Muscle of leg (tissue), 11 donors: Measurements from ENCODE around the gene ELK3. TPM values are rescaled to one million over a fixed set of nuclear protein-coding genes. Genes with fewer than 3 reads are reported as not detected.
A peak's percentile ranks its signal among the peaks of the same experiment; 100 is the strongest.

Experiments
- DNase-seq: peaks from one replicate; pipeline ENCODE4 v3.0.0; 2013
- H3K27ac ChIP-seq: one replicate; pipeline ENCODE4 v1.5.1; 2013; ENCODE audit warnings: mild to moderate bottlenecking, low read length, control low read depth
- H3K27me3 ChIP-seq: one replicate; pipeline ENCODE4 v1.6.1; 2013; ENCODE audit warnings: low read length; ENCODE audit not compliant: control insufficient read depth, insufficient read depth
- H3K36me3 ChIP-seq: one replicate; pipeline ENCODE4 v1.6.1; 2013; ENCODE audit warnings: low read length; ENCODE audit not compliant: control insufficient read depth, insufficient read depth
- H3K4me1 ChIP-seq: one replicate; pipeline ENCODE4 v1.6.1; 2013; ENCODE audit warnings: low read length; ENCODE audit not compliant: control insufficient read depth, insufficient read depth
- H3K4me3 ChIP-seq: one replicate; pipeline ENCODE4 v1.5.1; 2013; ENCODE audit warnings: low read length, control low read depth
- H3K9me3 ChIP-seq: replicated peaks from 2 replicates; pipeline ENCODE4 v1.6.1; 2013; ENCODE audit warnings: low read depth, low read length; ENCODE audit not compliant: control insufficient read depth
- WGBS: methylation state at CpG from one replicate; pipeline ENCODE4 v1.1.5; 2013; ENCODE audit warnings: missing lambda C conversion rate; ENCODE audit not compliant: insufficient coverage; 5-methylcytosine and 5-hydroxymethylcytosine counted together
- polyA plus RNA-seq, 8 donors: library from polyadenylated mRNA; unstranded; fragments of 120-200 nt; gene quantifications; one replicate each; pipeline versions ENCODE4 v1.2.1 to v1.2.3, GENCODE V29; 2013; ENCODE audit warnings: inconsistent platforms in 1 of 8, low replicate concordance in 1 of 8; ENCODE audit not compliant: insufficient read length in 8 of 8, insufficient read depth in 1 of 8
- total RNA-seq: library from RNA; stranded (reverse); fragments of 120-200 nt; gene quantifications from one replicate; pipeline ENCODE4 v1.2.4, GENCODE V29; 2013

Gene ELK3
- total and polyA plus RNA-seq, 9 donors = 19.8 to 55.5 (median 40.2) TPM

DNA sequence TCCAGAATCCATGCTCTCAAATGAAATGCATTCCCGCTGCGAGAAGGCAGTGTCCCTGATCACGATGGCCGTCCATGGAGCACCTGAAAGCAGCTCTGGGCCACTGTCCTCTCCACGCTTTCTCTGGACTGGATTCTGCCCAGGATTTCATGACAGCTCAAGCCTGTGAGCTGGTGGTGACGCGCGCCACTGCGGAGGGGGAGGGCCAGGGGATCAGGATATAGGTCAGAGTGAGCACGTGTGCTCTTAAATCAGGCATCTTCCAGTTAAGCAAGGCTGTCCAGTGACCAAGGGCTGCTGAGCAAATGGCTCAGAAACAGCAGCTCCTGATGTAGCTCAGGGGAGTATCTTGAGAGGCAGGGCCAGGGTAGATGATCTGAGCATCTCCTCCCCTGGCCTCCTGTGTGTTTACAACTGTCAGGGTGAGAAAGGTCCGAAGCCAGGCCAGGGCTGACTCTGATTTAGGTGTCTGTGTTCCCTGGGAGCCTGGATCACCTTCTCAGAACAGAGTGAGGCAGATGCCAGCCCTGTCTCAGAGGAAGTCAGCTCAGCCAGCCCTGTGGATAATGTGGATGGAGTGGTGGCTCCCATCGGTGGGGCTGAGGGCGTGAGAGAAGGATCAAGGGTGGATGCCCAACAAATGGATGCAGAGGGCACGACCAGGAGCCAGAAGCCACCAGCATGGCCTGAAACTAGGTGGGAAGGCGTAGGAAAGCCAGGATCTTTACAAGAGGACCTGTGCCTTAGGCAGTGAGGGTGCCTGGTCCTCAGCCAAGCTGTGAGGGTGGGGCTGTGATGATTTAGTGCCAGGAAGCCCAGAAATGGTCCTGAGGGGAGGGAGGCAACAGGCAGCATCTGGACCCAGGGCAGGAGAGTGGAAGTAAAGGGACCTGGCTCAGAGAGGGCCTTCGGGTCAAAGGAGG is 55.3 kb downstream of the ELK3 start:
- Histone ChIP-seq H3K36me3 (peaks cover 26% of the 10 kb centered on the region), H3K27me3 (no peaks in the 10 kb centered on the region), H3K4me3 (no peak overlapping the region), H3K27ac (peak overlapping the region; percentile 56), H3K9me3 (no peaks in the 10 kb centered on the region), H3K4me1 (peaks cover 16% of the 10 kb centered on the region)
- DNase-seq = peak; percentile 80
- 41% methylated on average over 16 of the region's 16 CpGs for WGBS

- Histone ChIP-seq H3K4me3 (no peak overlapping the region), H3K36me3 (peaks cover 25% of the 10 kb centered on the region), H3K4me1 (peaks cover 21% of the 10 kb centered on the region), H3K9me3 (no peaks in the 10 kb centered on the region), H3K27ac (no peak overlapping the region), H3K27me3 (no peaks in the 10 kb centered on the region)
- WGBS = 71% methylated on average over 1 of the region's 7 CpGs
- DNase-seq = no peak
These were observed 56.0 kb downstream of the ELK3 start for GRCh38 chr12:96250119-96250685.

GRCh38 chr12:96255077-96255476 is 60.9 kb downstream of the ELK3 start:
- peak; percentile 86 for DNase-seq
- Histone ChIP-seq H3K9me3 (no peaks in the 10 kb centered on the region), H3K4me3 (no peak overlapping the region), H3K27ac (peak overlapping the region; percentile 76), H3K36me3 (peaks cover 16% of the 10 kb centered on the region), H3K4me1 (peaks cover 26% of the 10 kb centered on the region), H3K27me3 (no peaks in the 10 kb centered on the region)
- WGBS = 53% methylated on average over 8 of the region's 8 CpGs

DNA sequence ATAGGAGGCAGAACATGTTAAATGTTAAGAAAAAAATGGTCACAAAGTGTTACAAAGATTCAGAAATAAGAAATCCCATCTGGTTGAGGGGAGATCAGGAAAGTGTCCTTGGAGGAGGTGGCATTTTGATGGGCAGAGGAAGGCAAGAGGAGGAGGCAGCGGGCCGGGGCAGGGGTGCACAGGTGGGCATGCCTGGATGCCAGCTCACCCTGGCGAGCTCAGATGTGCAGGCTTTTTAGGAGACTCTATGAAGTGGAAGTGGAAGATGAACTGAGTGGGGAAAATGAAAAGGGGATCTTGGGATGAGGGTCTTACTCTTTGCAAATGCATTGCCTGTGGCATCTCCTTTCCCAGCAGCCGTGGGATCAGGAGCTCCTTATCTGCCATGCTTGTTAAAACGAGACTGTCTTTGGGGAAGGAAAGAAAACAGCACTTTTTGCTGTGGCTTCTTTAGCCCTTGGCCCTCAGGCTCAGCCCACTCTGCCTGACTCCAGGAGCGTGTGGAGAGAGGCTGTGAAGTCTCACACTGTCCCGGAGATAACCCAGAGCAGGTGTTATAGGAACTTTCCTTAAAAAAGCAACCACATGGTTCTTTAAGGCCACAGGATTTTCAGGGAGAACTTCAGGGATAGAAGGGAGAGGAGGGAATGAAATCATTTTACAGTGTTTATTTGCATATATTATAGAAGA is 62.6 kb downstream of the ELK3 start:
- Histone ChIP-seq H3K27ac (no peak overlapping the region), H3K9me3 (no peaks in the 10 kb centered on the region), H3K4me3 (no peak overlapping the region), H3K4me1 (peaks cover 26% of the 10 kb centered on the region), H3K36me3 (peaks cover 18% of the 10 kb centered on the region), H3K27me3 (no peaks in the 10 kb centered on the region)
- WGBS = 76% methylated on average over 4 of the region's 7 CpGs
- no peak for DNase-seq

DNA sequence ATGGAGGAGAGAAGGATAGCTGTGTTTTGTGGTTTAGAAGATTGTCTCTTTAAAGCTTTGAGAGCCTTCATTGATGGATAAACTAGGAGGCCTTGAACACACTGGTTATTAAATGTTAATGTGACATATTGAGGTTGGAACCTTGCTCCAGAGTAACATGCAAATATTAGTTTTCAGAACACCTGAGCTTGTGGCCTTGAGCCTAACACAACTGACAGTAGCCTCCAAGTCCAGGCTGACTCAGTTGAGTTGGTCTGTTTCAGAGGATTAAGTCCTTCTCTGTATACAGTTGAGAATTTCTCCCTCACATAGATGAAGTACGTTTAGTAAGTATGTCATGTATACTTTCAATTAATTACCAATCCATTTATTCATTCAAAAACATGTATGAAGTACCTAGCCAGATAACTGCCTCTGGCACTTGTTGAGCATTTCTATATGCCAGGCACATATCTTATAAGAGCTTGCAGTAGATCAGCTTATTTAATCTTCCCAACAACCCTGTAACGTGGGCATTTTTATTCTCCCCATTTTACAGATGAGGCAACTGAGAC is 63.5 kb downstream of the ELK3 start:
- WGBS = no CpG with 5 or more reads among the region's 2 CpGs
- H3K4me3 ChIP-seq = no peak overlapping the region
- no peak overlapping the region for H3K27ac ChIP-seq
- no peaks in the 10 kb centered on the region for H3K9me3 ChIP-seq
- peaks cover 20% of the 10 kb centered on the region for H3K36me3 ChIP-seq
- H3K4me1 ChIP-seq = peaks cover 26% of the 10 kb centered on the region
- no peak for DNase-seq
- no peaks in the 10 kb centered on the region for H3K27me3 ChIP-seq

DNA sequence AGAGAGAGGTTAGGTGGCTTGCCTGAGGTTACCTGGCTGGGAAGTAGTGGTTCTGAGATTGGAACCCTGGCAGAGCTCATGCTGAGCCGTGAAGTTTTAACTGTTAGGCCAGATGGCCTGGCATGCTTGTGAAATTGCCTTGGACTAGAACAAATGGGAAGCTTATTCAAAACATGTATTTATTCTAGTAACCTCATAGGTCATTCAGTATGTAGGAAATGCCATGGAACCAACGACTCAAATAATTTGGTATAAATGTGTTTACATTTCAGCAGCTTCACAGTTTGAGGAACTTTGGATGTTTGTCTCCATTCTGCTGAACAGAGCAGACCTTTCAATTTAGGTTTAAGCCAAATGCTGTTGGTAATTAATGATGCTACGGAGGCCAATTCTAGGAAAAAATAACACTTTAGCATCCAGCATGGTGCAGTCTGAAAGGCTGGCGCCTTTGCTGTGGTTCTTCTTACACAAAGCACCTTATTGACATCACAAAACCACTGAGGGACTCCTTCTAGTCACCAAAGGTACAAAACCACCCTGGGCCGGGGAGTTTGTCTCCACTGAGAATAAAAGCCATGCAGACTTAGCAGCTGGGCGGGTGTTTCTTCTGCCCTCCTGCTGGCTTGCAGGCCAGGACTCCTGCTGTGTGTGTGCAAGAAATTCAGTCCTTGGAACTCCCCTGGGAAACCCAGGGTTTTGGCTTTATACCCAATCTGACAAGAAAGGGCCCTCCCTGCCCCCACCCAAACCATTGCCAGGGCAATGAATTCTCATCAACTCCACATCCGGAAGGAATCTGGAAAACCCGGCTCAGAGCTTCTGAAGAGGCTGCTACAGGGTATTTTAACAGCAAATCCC is 64.2 kb downstream of the ELK3 start:
- Histone ChIP-seq H3K9me3 (no peaks in the 10 kb centered on the region), H3K27me3 (no peaks in the 10 kb centered on the region), H3K36me3 (peaks cover 20% of the 10 kb centered on the region), H3K4me3 (no peak overlapping the region), H3K4me1 (peaks cover 26% of the 10 kb centered on the region), H3K27ac (peak overlapping the region; percentile 59)
- DNase-seq = peak; percentile 63
- 51% methylated on average over 3 of the region's 8 CpGs for WGBS

DNA sequence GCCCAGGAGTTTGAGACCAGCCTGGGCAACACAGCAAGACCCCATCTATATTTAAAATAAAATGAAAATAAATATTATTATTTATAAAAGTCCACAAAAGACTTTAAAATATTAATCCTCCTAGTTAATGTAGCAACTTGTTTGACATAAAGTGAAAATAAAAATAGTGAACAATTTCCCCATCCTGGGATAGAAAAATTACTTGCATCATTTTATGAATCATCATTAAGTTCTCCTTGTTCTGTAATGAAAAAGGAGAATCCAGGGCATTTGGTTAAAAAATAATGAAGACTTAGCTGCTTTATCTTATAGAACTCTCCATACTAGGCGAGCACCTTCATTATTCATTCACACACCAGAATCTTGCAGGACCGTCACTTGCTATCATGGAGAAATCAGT is 66.1 kb downstream of the ELK3 start:
- no peak overlapping the region for H3K27ac ChIP-seq
- DNase-seq = no peak
- WGBS = no CpG with 5 or more reads among the region's 2 CpGs
- peaks cover 25% of the 10 kb centered on the region for H3K36me3 ChIP-seq
- no peak overlapping the region for H3K4me3 ChIP-seq
- no peaks in the 10 kb centered on the region for H3K9me3 ChIP-seq
- H3K4me1 ChIP-seq = peaks cover 20% of the 10 kb centered on the region
- H3K27me3 ChIP-seq = no peaks in the 10 kb centered on the region

- DNase-seq = no peak
- no peaks in the 10 kb centered on the region for H3K9me3 ChIP-seq
- WGBS = 100% methylated on average over 2 of the region's 3 CpGs
- no peaks in the 10 kb centered on the region for H3K27me3 ChIP-seq
- peaks cover 25% of the 10 kb centered on the region for H3K36me3 ChIP-seq
- no peak overlapping the region for H3K4me3 ChIP-seq
- no peak overlapping the region for H3K27ac ChIP-seq
- H3K4me1 ChIP-seq = peaks cover 18% of the 10 kb centered on the region
These were observed 66.5 kb downstream of the ELK3 start for GRCh38 chr12:96260644-96261043.

GRCh38 chr12:96261557-96261956 is 67.4 kb downstream of the ELK3 start:
- no peak for DNase-seq
- Histone ChIP-seq H3K9me3 (no peaks in the 10 kb centered on the region), H3K36me3 (peaks cover 25% of the 10 kb centered on the region), H3K4me1 (peaks cover 14% of the 10 kb centered on the region), H3K27me3 (no peaks in the 10 kb centered on the region), H3K4me3 (no peak overlapping the region), H3K27ac (no peak overlapping the region)
- no CpG with 5 or more reads among the region's 5 CpGs for WGBS
